Right atrium auricular region (tissue), 2 donors: ENCODE measurements around the gene SRPRA. TPM values are rescaled to one million over a fixed set of nuclear protein-coding genes. Genes with fewer than 3 reads are reported as not detected.
A peak's percentile ranks its signal among the peaks of the same experiment; 100 is the strongest.

Experiments used
- DNase-seq: peaks from one replicate; pipeline ENCODE4 v3.0.0-alpha.2; 2019; ENCODE audit warnings: low spot score
- H3K27ac ChIP-seq, 2 donors: fragments of 200-600 bp; sonication (generic); 1 replicate in 1 of 2; 2 replicates in 1 of 2; pipeline ENCODE4 v1.5.1; 2016 to 2019
- H3K27me3 ChIP-seq, 2 donors: fragments of 200-600 bp; sonication (generic); one replicate each; pipeline versions ENCODE4 v1.5.1 to v1.6.0; 2017 to 2019
- H3K36me3 ChIP-seq: fragments of 200-600 bp; sonication (generic); one replicate; pipeline ENCODE4 v1.5.1; 2016
- H3K4me1 ChIP-seq, 2 donors: fragments of 200-600 bp; sonication (generic); one replicate each; pipeline versions ENCODE4 v1.5.1 to v1.6.0; 2017 to 2019
- H3K4me3 ChIP-seq, 2 donors: fragments of 200-600 bp; sonication (generic); 1 replicate in 1 of 2; 2 replicates in 1 of 2; pipeline ENCODE4 v1.5.1; 2017 to 2019; ENCODE audit warnings: mild to moderate bottlenecking in 1 of 2, moderate library complexity in 1 of 2
- H3K9me3 ChIP-seq, 2 donors: fragments of 200-600 bp; sonication (generic); one replicate each; pipeline ENCODE4 v1.5.1; 2019
- total RNA-seq, 2 donors: library from RNA; depleted of rRNA; stranded (reverse); fragments of >200 nt; gene quantifications; one replicate each; pipeline ENCODE4 v1.1.0, GENCODE V29; 2016
- TF ChIP-seq, protein P1 (sequence below), 2 donors: fragments of 200-600 bp; sonication (generic); IDR thresholded peaks; one replicate each; pipeline ENCODE4 v1.5.1; 2019; ENCODE audit warnings: antibody characterized with exemption in 2 of 2

The SRPRA gene
- total RNA-seq, 2 donors from 2014 or later = 70.3 to 91.9 TPM

DNA sequence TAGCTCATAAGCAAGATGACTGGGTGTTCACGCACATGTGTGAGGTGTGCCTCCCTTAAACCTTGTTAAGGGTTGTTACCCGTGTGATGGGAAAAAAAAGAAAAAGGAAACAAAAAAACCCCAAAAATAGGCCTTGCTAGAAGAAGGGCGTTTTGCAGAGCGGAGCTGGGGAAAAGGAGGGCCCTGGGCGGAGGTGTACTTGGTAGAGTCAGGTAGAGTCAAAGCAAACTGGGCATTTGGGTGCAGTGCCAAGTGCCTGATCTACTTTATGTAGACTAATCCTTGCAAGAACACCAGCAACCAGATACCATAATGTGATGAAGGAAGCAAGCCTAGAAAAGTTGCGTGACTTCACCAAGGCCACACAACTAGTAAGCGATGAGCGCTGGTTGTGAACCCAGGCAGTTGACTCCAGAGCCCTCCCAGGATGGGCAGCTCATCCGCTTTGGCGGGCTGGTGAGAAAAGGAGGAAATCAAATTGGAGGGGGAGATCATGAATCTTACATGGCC lies 13.0 kb upstream of the SRPRA start:
- Histone ChIP-seq H3K4me3 (peak overlapping the region in 1 of 2 donors; percentile 73), H3K36me3 (peaks cover 10% of the 10 kb centered on the region), H3K27me3 (no peaks in the 10 kb centered on the region), H3K4me1 (peaks cover 0 to 25% of the 10 kb centered on the region in 2 donors), H3K9me3 (no peaks in the 10 kb centered on the region), H3K27ac (peak overlapping the region; percentile 81 to 89)
- TF ChIP-seq, protein P1, sequence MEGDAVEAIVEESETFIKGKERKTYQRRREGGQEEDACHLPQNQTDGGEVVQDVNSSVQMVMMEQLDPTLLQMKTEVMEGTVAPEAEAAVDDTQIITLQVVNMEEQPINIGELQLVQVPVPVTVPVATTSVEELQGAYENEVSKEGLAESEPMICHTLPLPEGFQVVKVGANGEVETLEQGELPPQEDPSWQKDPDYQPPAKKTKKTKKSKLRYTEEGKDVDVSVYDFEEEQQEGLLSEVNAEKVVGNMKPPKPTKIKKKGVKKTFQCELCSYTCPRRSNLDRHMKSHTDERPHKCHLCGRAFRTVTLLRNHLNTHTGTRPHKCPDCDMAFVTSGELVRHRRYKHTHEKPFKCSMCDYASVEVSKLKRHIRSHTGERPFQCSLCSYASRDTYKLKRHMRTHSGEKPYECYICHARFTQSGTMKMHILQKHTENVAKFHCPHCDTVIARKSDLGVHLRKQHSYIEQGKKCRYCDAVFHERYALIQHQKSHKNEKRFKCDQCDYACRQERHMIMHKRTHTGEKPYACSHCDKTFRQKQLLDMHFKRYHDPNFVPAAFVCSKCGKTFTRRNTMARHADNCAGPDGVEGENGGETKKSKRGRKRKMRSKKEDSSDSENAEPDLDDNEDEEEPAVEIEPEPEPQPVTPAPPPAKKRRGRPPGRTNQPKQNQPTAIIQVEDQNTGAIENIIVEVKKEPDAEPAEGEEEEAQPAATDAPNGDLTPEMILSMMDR (IDR thresholded peaks at IDR 0.05) = no peak
- no peak for DNase-seq

GRCh38 chr11:126281245-126281644 lies 12.6 kb upstream of the SRPRA start:
- no peak for DNase-seq
- H3K9me3 ChIP-seq = no peaks in the 10 kb centered on the region
- H3K27ac ChIP-seq = no peak overlapping the region
- H3K4me3 ChIP-seq = no peak overlapping the region
- H3K4me1 ChIP-seq = peaks cover 0 to 25% of the 10 kb centered on the region in 2 donors
- peaks cover 12% of the 10 kb centered on the region for H3K36me3 ChIP-seq
- H3K27me3 ChIP-seq = no peaks in the 10 kb centered on the region
- TF ChIP-seq, protein P1 (IDR thresholded peaks at IDR 0.05) = no peak

GRCh38 chr11:126280595-126280994 lies 11.9 kb upstream of the SRPRA start:
- no peak overlapping the region for H3K27ac ChIP-seq
- no peaks in the 10 kb centered on the region for H3K27me3 ChIP-seq
- no peak for DNase-seq
- no peaks in the 10 kb centered on the region for H3K9me3 ChIP-seq
- H3K4me3 ChIP-seq = no peak overlapping the region
- peaks cover 16% of the 10 kb centered on the region for H3K36me3 ChIP-seq
- H3K4me1 ChIP-seq = peaks cover 0 to 25% of the 10 kb centered on the region in 2 donors
- TF ChIP-seq, protein P1 (IDR thresholded peaks at IDR 0.05) = no peak

GRCh38 chr11:126279191-126279590 lies 10.5 kb upstream of the SRPRA start:
- Histone ChIP-seq H3K4me3 (no peak overlapping the region), H3K9me3 (no peaks in the 10 kb centered on the region), H3K36me3 (peaks cover 30% of the 10 kb centered on the region), H3K27ac (no peak overlapping the region), H3K4me1 (peaks cover 0 to 22% of the 10 kb centered on the region in 2 donors), H3K27me3 (no peaks in the 10 kb centered on the region)
- no peak for DNase-seq
- TF ChIP-seq, protein P1 (IDR thresholded peaks at IDR 0.05) = no peak

DNA sequence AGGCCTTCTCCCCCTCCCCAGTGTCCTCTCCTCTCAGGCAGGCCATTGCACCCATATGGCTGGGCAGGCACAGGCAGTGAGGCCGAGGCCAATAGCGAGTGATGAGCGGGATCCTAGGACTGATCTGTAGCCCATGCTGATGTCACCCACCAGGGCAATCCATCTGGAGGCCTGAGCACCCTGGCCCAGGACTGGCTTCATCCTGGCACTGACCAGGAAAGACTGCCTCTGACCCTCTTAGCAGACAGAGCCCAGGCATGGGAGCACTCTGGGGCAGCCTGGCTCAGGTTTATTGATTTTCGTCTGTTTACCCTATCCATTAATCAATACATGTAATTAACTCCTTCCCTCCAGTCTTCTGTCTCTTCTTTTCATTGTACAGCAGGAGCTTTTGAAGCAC lies 9.1 kb upstream of the SRPRA start:
- H3K4me1 ChIP-seq = peaks cover 0 to 12% of the 10 kb centered on the region in 2 donors
- DNase-seq = no peak
- peaks cover 44% of the 10 kb centered on the region for H3K36me3 ChIP-seq
- H3K27ac ChIP-seq = no peak overlapping the region
- TF ChIP-seq, protein P1 (IDR thresholded peaks at IDR 0.05) = no peak
- no peaks in the 10 kb centered on the region for H3K27me3 ChIP-seq
- no peaks in the 10 kb centered on the region for H3K9me3 ChIP-seq
- H3K4me3 ChIP-seq = no peak overlapping the region

DNA sequence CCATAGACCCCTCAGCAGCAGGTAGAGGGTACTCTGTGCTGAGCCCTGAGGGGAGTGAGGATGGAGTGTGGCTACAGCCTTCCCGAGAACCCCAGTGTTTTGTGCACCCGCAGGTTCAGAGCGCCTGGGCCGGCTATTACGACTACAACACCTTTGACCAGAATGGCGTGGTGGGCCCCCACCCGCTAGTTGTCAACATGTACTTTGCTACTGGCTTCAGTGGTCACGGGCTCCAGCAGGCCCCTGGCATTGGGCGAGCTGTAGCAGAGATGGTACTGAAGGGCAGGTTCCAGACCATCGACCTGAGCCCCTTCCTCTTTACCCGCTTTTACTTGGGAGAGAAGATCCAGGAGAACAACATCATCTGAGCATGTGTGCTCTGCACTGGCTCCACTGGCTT lies 8.6 kb upstream of the SRPRA start:
- H3K4me3 ChIP-seq = no peak overlapping the region
- H3K36me3 ChIP-seq = peaks cover 44% of the 10 kb centered on the region
- no peaks in the 10 kb centered on the region for H3K27me3 ChIP-seq
- peaks cover 0 to 10% of the 10 kb centered on the region in 2 donors for H3K4me1 ChIP-seq
- no peaks in the 10 kb centered on the region for H3K9me3 ChIP-seq
- H3K27ac ChIP-seq = no peak overlapping the region
- TF ChIP-seq, protein P1 (IDR thresholded peaks at IDR 0.05) = no peak
- DNase-seq = no peak
